NT2/D1 (cell line): ENCODE results near the gene DDX39B.
"Not testable (repeated sequence)": the region's sequence is repeated elsewhere in the genome, so short reads cannot be mapped to it uniquely, and the experiment has no call there.

ENCODE experiments used
- DNase-seq: peaks from one replicate; pipeline ENCODE4 v3.0.0-alpha.2; 2011; ENCODE audit warnings: low read depth, low spot score
- H3K27me3 ChIP-seq: 2 replicates; pipeline ENCODE4 v1.6.0; 2011; ENCODE audit warnings: mild to moderate bottlenecking; ENCODE audit not compliant: insufficient read length, insufficient read depth
- H3K36me3 ChIP-seq: 2 replicates; pipeline ENCODE4 v1.6.1; 2011; ENCODE audit warnings: mild to moderate bottlenecking, low read length, mixed read lengths; ENCODE audit not compliant: insufficient read depth, insufficient read length
- H3K4me1 ChIP-seq: 2 replicates; pipeline ENCODE4 v1.5.1; 2011; ENCODE audit not compliant: insufficient read depth, insufficient read length
- H3K4me3 ChIP-seq: 2 replicates; pipeline ENCODE4 v1.5.1; 2011; ENCODE audit warnings: low read depth; ENCODE audit not compliant: insufficient read length
- H3K9ac ChIP-seq: 2 replicates; pipeline ENCODE4 v1.6.0; 2011; ENCODE audit warnings: low read depth; ENCODE audit not compliant: insufficient read length
- H3K9me3 ChIP-seq: 2 replicates; pipeline ENCODE4 v1.5.1; 2011; ENCODE audit warnings: mild to moderate bottlenecking, low read length; ENCODE audit not compliant: insufficient read depth
- SUZ12 ChIP-seq: IDR thresholded peaks from 2 replicates; pipeline ENCODE4 v1.6.1; 2011; ENCODE audit not compliant: insufficient read length, insufficient read depth; ENCODE audit errors: extremely low read depth
- YY1 ChIP-seq: IDR thresholded peaks from 2 replicates; pipeline ENCODE4 v1.6.1; 2011; ENCODE audit not compliant: insufficient read length, insufficient read depth
- ZNF274 ChIP-seq: IDR thresholded peaks from 2 replicates; pipeline ENCODE4 v1.6.1; 2011; ENCODE audit warnings: mild to moderate bottlenecking, low read depth, low read length

DDX39B gene

GRCh38 chr6:31541658-31542521, at the start of gene DDX39B:
Gene DDX39B (minus strand): TSS chr6:31542003. CDS start chr6:31540532, 1,471 bp downstream.
- peak; percentile 62 for TF ChIP-seq YY1
- no peak for TF ChIP-seq SUZ12
- Histone ChIP-seq H3K36me3 (peaks cover 45% of the 10 kb centered on the region), H3K4me1 (peaks cover 6% of the 10 kb centered on the region), H3K9ac (peak within 1 kb of the TSS; percentile 86), H3K27me3 (no peaks in the 10 kb centered on the region), H3K9me3 (no peaks in the 10 kb centered on the region), H3K4me3 (peak within 1 kb of the TSS; percentile 66)
- peak; percentile 89 for DNase-seq

- not testable (repeated sequence) for H3K36me3 ChIP-seq, H3K9ac ChIP-seq, H3K27me3 ChIP-seq, H3K4me1 ChIP-seq, H3K9me3 ChIP-seq, DNase-seq, H3K4me3 ChIP-seq
Observed at GRCh38 chr6:31590691-31591090, 48.9 kb upstream of the DDX39B start.

GRCh38 chr6:31588871-31589650, 47.3 kb upstream of the DDX39B start:
- Histone ChIP-seq H3K9me3 (no peaks in the 10 kb centered on the region), H3K9ac (no peak overlapping the region), H3K4me1 (peaks cover 8% of the 10 kb centered on the region), H3K4me3 (no peak overlapping the region), H3K36me3 (no peaks in the 10 kb centered on the region), H3K27me3 (no peaks in the 10 kb centered on the region)
- DNase-seq = no peak
- TF ChIP-seq ZNF274 (no peak), SUZ12 (no peak), YY1 (no peak)

GRCh38 chr6:31587791-31588777, 46.3 kb upstream of the DDX39B start:
- Histone ChIP-seq H3K27me3 (no peaks in the 10 kb centered on the region), H3K9ac (no peak overlapping the region), H3K9me3 (no peaks in the 10 kb centered on the region), H3K4me1 (peaks cover 8% of the 10 kb centered on the region), H3K36me3 (no peaks in the 10 kb centered on the region), H3K4me3 (no peak overlapping the region)
- no peak for TF ChIP-seq SUZ12
- no peak for TF ChIP-seq YY1
- TF ChIP-seq ZNF274 = no peak
- DNase-seq = no peak

- no peak for TF ChIP-seq ZNF274
- TF ChIP-seq SUZ12 = no peak
- no peak for TF ChIP-seq YY1
- Histone ChIP-seq H3K27me3 (no peaks in the 10 kb centered on the region), H3K9ac (no peak overlapping the region), H3K36me3 (no peaks in the 10 kb centered on the region), H3K4me3 (no peak overlapping the region), H3K4me1 (peaks cover 11% of the 10 kb centered on the region), H3K9me3 (no peaks in the 10 kb centered on the region)
- DNase-seq = no peak
Observed at GRCh38 chr6:31586599-31587281, 44.9 kb upstream of the DDX39B start.

GRCh38 chr6:31586008-31586407, 44.2 kb upstream of the DDX39B start, which contains the start of gene LST1:
Gene LST1 (plus strand): TSS chr6:31586277. CDS start chr6:31587300, 1,023 bp downstream.
- Histone ChIP-seq H3K27me3 (no peaks in the 10 kb centered on the region), H3K4me1 (peaks cover 12% of the 10 kb centered on the region), H3K36me3 (no peaks in the 10 kb centered on the region), H3K9me3 (no peaks in the 10 kb centered on the region), H3K9ac (no peak within 1 kb of the TSS), H3K4me3 (no peak within 1 kb of the TSS)
- TF ChIP-seq ZNF274 (no peak), YY1 (no peak), SUZ12 (no peak)
- no peak for DNase-seq
